Activated naive CD8-positive, alpha-beta T cell (primary cell): ENCODE data around the gene THYN1.

Experiments
- H3K27ac Mint-ChIP-seq: one replicate; pipeline ENCODE4 v1.8.0; 2021; ENCODE audit warnings: mixed read lengths
- H3K27me3 Mint-ChIP-seq: one replicate; pipeline ENCODE4 v1.8.0; 2021; ENCODE audit warnings: mixed read lengths
- H3K36me3 Mint-ChIP-seq: one replicate; pipeline ENCODE4 v1.8.0; 2021; ENCODE audit warnings: mixed read lengths
- H3K4me1 Mint-ChIP-seq: one replicate; pipeline ENCODE4 v1.8.0; 2021; ENCODE audit warnings: low read depth, mixed read lengths
- H3K4me3 Mint-ChIP-seq: one replicate; pipeline ENCODE4 v1.8.0; 2021; ENCODE audit warnings: mild to moderate bottlenecking, mixed read lengths
- H3K9me3 Mint-ChIP-seq: one replicate; pipeline ENCODE4 v1.8.0; 2021; ENCODE audit warnings: low read depth, mixed read lengths

The THYN1 gene

DNA sequence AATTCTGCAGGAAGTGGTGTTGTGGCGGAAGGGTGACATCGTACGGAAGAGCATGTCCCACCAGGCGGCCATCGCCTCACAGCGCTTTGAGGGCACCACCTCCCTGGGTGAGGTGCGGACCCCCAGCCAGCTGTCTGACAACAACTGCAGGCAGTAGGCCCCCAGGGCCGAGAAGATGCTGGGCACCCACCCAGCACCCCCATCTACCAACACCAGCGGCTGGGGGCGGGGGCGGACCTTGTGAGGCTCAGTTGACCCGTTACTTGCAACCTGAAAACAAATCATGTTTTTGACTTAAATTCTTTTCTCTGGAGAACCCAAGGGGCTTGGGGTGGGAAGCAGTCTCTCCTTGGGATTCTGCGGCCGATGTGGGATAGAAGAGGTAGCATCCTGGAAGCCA is 7.7 kb downstream of the THYN1 start:
- Mint-ChIP-seq H3K27me3 (no peaks in the 10 kb centered on the region), H3K27ac (no peak overlapping the region), H3K36me3 (peaks cover 2% of the 10 kb centered on the region), H3K4me3 (no peak overlapping the region), H3K9me3 (no peaks in the 10 kb centered on the region), H3K4me1 (peaks cover 3% of the 10 kb centered on the region)

DNA sequence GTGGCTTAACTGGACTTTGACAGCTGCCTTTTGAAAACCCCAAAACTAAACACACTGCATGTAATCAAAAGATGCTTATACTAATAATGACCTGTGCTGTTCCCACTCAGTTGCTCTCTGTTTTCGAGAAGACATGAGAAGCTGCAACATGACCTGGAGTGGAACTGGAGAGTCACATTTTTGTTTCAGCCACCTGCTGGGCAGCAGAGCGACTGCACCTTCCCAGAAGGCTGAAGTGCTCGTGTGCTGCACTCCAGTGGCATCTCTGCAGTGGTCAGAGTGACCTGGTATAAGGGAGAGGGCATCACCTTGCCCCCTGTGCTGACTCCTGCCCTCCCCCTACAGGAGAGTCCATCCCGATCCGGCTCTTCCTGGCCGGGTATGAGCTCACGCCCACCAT is 8.6 kb downstream of the THYN1 start:
- peaks cover 2% of the 10 kb centered on the region for H3K36me3 Mint-ChIP-seq
- H3K4me1 Mint-ChIP-seq: peaks cover 3% of the 10 kb centered on the region
- no peaks in the 10 kb centered on the region for H3K27me3 Mint-ChIP-seq
- H3K27ac Mint-ChIP-seq: peak overlapping the region; percentile 41
- H3K4me3 Mint-ChIP-seq: no peak overlapping the region
- H3K9me3 Mint-ChIP-seq: no peaks in the 10 kb centered on the region

DNA sequence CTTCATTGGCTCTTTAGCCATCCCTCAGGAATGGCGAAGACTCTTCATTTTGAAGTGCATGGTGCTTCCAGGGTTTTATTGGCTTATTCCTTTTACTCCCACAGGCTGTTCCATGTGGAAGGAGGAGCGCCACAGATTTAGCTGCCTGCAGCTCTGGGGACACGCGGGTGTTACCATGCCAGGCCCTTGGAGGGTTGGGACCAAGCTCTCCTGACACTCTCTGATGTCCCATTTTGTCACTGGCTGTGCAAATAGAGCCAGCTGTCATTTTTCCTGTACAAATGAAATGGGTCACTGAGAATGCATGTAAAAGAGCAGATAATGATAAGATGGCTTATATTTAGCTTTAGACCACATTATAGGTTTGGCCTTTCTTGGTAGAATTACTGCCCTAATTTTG is 9.2 kb downstream of the THYN1 start:
- no peaks in the 10 kb centered on the region for H3K27me3 Mint-ChIP-seq
- no peaks in the 10 kb centered on the region for H3K9me3 Mint-ChIP-seq
- no peaks in the 10 kb centered on the region for H3K4me1 Mint-ChIP-seq
- H3K36me3 Mint-ChIP-seq: no peaks in the 10 kb centered on the region
- H3K27ac Mint-ChIP-seq: no peak overlapping the region
- H3K4me3 Mint-ChIP-seq: no peak overlapping the region

DNA sequence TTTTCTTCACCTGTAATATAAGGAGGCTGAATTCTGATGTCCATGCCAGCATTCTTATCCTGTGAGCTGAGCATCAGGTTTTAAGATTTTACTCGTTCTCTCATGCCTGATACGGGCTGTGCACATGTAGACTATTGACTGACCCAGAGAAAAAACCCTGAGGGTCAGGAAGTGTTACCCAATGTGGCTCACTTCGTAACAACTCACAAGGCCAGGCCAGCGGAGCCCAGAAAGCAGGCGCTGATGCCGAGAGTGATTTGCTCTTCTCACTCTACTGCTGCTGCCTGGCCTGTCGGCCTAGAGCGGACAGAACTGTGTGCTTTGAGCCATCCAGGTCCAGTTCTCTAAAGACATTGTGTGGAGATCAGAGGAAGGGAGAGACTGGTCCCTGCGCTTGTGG is 10.8 kb downstream of the THYN1 start:
- peaks cover under 1% of the 10 kb centered on the region for H3K36me3 Mint-ChIP-seq
- H3K9me3 Mint-ChIP-seq: no peaks in the 10 kb centered on the region
- no peaks in the 10 kb centered on the region for H3K4me1 Mint-ChIP-seq
- no peaks in the 10 kb centered on the region for H3K27me3 Mint-ChIP-seq
- no peak overlapping the region for H3K4me3 Mint-ChIP-seq
- H3K27ac Mint-ChIP-seq: no peak overlapping the region

DNA sequence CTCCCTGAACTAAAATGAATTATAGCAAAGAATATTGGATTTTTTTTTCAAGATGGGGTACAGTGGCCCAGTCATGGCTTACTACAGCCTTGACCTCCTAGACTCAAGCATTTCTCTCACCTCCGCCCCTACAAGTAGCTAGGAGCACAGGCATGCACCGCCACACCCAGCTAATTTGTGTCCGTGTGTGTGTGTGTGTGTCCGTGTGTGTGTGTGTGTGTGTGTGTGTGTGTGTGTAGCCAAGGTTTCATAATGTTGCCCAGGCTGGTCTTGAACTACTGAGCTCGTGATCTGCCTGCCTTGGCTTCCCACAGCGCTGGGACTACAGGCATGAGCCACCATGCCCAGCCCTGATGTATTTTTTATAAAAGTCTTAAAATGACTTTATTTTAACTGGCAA is 12.6 kb downstream of the THYN1 start:
- Mint-ChIP-seq H3K4me1 (no peaks in the 10 kb centered on the region), H3K27ac (no peak overlapping the region), H3K4me3 (no peak overlapping the region), H3K9me3 (no peaks in the 10 kb centered on the region), H3K27me3 (no peaks in the 10 kb centered on the region), H3K36me3 (peaks cover 3% of the 10 kb centered on the region)

DNA sequence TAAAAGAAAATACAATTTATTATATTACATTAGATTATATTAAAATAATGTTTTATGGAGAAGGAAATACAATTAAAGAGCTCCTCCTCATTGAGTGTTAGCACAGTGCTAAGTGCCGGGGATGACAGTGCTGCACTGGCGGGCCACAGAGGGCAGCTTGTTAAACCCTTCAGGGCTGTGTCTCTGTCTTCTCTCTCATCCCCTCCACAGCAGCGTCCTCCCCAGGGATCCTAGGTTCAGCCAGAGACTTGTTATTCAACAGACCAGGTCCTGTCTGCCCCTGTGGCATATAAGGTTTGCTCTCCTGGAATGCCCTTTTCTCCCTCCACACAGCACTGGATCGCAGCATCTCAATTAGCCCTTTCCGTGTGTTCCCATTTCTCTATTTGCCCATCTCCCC is 14.2 kb downstream of the THYN1 start:
- H3K27me3 Mint-ChIP-seq: no peaks in the 10 kb centered on the region
- H3K4me3 Mint-ChIP-seq: no peak overlapping the region
- H3K36me3 Mint-ChIP-seq: peaks cover 3% of the 10 kb centered on the region
- no peaks in the 10 kb centered on the region for H3K4me1 Mint-ChIP-seq
- H3K27ac Mint-ChIP-seq: no peak overlapping the region
- no peaks in the 10 kb centered on the region for H3K9me3 Mint-ChIP-seq

DNA sequence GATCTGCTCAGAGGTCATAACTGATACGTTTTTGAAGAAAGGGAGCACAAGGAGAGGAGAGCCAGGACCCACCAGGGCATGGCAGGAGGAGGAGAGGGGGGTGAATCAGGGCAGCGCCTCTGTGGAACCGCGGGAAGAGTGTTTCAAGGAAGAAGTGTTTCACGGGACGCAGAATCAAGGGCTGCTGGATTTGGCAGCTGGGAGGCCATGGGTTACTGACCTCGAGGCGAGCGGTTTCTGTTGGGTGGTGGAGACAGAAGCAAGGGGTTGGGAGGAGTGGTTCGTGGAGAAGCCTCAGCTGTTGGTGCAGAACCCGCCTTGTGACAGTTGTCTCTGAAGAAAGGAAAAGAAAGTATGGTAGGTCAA is 15.6 kb downstream of the THYN1 start:
- H3K27ac Mint-ChIP-seq: peak overlapping the region; percentile 54
- H3K36me3 Mint-ChIP-seq: peaks cover 3% of the 10 kb centered on the region
- no peak overlapping the region for H3K4me3 Mint-ChIP-seq
- H3K9me3 Mint-ChIP-seq: no peaks in the 10 kb centered on the region
- peaks cover 7% of the 10 kb centered on the region for H3K4me1 Mint-ChIP-seq
- no peaks in the 10 kb centered on the region for H3K27me3 Mint-ChIP-seq

DNA sequence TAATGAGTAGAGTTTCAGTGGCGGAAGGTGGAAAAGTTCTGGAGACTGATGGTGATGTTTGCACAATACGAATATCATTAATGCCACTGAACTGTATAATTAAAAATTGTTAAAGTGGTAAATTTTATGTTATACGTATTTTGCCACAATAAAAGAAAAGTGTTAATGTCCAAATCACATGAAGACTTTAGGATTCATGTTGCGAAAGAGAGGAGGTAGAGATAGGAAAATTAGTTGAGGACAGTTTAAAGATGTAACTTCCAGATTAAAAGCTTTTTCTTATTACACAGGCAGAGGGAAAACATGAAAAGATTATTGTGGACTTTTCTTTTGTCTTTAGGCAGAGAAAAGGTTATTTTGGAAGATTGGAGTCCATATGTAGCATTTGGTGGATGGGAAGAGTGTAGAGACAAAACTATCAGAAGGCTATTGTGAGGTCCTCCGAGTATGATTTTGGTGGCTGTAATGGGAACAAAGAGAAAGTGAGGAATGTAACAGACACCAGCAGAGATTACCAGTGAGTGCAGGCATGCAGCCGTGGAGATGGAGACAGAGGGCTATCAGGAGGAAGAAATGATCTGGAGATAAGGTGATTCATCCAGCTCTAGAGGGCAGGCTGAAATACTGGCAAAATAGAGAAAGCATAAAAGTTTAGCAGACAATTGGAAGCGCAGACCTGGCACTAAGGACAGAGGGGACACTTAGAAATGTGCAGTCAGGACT is 16.2 kb downstream of the THYN1 start:
- peaks cover 3% of the 10 kb centered on the region for H3K36me3 Mint-ChIP-seq
- peaks cover 13% of the 10 kb centered on the region for H3K4me1 Mint-ChIP-seq
- no peaks in the 10 kb centered on the region for H3K9me3 Mint-ChIP-seq
- peak overlapping the region; percentile 54 for H3K27ac Mint-ChIP-seq
- no peaks in the 10 kb centered on the region for H3K27me3 Mint-ChIP-seq
- H3K4me3 Mint-ChIP-seq: no peak overlapping the region

DNA sequence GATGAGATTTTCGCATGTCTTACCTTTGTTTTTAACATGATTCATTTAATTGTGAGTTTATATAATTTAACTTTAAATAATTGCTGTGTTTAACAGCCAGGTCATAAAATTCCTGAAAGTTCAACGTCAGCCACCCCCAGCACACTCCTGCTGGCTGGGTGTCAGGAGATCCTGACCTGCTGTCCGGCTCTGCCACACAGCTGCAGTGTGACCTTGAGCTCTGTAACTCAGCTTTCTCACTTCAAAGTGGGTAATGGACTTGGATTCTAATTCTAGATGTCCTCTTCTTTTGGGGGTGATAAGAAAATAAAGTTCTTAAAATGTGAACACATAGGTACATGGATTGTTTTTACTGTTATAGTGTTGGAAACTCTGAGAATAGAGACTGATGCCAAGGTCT is 17.8 kb downstream of the THYN1 start:
- Mint-ChIP-seq H3K9me3 (no peaks in the 10 kb centered on the region), H3K4me1 (peaks cover 24% of the 10 kb centered on the region), H3K4me3 (no peak overlapping the region), H3K36me3 (peaks cover 3% of the 10 kb centered on the region), H3K27ac (no peak overlapping the region), H3K27me3 (no peaks in the 10 kb centered on the region)

DNA sequence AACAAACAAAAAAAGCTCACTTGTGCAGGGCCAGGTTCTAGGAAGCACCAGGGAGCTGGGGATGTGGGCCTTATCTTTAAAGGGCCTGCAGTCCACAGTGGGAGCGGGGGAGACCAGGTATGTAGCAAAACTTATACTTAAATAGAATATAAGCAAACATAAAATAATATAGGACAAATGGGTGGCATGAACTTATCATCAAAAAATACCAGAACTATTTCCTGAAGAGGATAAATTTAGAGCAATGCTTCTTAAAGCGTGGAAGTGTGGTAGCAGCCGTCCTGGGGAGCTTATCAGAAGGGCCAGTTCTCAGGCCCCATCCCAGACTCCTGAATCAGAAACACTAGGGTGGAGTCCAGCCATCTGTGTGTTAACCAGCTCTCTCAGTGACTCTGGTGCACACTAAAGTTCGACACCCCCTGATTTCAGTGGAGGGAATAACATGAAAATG is 19.4 kb downstream of the THYN1 start:
- H3K4me1 Mint-ChIP-seq: peaks cover 39% of the 10 kb centered on the region
- H3K36me3 Mint-ChIP-seq: peaks cover 3% of the 10 kb centered on the region
- no peak overlapping the region for H3K27ac Mint-ChIP-seq
- no peaks in the 10 kb centered on the region for H3K9me3 Mint-ChIP-seq
- no peaks in the 10 kb centered on the region for H3K27me3 Mint-ChIP-seq
- no peak overlapping the region for H3K4me3 Mint-ChIP-seq

DNA sequence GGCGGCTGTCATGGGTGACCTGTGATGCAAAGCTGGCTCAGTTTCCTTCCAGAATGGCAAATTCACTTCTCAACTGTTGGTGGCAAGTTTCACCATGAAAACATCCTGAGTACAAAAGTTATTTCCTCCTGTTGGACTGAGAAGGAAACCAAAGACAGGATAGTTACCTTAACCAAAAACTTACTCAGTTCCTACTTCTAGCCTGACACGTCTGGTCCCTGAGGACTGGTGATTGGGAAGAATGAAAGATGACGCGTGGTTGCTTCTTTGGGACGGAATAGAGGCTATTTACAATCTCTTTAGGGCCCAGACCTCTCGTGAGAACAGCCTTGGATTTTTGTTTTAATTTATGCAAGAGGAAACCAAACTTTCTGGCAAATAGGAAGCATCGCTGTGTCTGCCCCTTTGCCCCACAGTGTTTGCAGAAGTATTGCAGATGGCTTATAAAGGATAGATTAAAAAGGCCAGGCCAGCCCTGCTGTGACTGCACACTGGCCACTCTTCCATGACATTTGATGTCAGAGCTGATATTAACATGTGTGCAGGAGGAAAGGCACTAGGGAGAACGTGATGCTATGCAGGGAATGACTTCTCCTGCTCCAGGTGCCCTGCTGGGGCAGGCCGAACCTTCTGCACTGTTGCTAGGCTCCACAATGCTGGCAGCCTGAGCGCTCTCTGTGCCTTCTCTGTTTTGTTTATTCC is 21.0 kb downstream of the THYN1 start:
- Mint-ChIP-seq H3K4me3 (no peak overlapping the region), H3K27ac (no peak overlapping the region), H3K4me1 (peaks cover 56% of the 10 kb centered on the region), H3K36me3 (peaks cover under 1% of the 10 kb centered on the region), H3K9me3 (no peaks in the 10 kb centered on the region), H3K27me3 (no peaks in the 10 kb centered on the region)

DNA sequence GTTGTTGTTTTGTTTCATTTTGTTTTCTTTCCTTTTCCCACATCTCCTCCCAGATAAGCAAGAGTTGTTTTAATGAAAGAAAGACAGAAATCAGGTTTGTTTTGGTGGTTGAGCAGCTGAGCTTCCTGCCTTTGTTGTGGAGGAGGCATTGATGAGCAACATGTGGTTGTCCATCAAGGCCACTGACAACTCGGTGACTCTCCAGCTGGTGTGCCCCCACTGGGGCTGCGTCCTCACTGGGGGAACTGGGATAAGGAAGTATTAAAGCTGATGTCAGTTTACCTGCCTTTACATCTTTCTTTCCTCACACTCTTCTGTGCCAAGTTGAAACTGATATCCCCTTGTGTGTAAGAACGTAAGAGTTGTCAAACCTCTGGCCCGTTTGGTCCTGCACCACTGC is 22.8 kb downstream of the THYN1 start:
- Mint-ChIP-seq H3K9me3 (no peaks in the 10 kb centered on the region), H3K4me3 (peak overlapping the region; percentile 55), H3K4me1 (peaks cover 72% of the 10 kb centered on the region), H3K27me3 (no peaks in the 10 kb centered on the region), H3K36me3 (no peaks in the 10 kb centered on the region), H3K27ac (no peak overlapping the region)

DNA sequence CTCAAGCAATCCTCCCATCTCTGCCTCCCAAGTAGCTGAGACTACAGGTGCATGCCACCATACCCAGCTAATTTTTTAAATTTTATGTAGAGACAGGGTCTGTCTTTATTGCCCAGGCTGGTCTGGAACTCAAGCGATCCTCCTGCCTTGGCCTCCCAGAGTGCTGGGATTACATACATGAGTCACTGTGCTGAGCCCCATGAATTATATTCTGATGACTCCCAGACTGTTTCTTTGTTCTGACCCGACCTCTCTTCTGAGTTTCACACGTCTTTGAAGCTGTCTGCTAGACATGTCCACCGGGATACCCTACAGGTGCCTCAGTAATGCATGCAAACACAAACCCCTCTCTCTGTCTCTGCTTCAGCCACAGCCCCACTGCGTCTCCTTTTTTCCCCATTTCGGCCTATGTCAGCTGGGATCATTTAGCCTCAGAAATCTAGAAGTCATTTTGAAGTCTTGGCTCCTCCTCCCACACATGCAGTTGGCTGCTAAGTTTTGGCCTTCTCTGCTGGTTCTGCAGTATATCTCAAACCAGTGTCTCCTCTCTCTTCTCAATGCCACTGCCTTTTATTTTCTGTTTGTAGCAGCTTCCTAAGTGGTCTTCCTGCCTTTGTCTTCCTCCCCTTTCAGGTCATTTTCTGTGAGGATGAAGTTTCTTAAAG is 23.9 kb downstream of the THYN1 start:
- peaks cover 72% of the 10 kb centered on the region for H3K4me1 Mint-ChIP-seq
- H3K36me3 Mint-ChIP-seq: no peaks in the 10 kb centered on the region
- no peaks in the 10 kb centered on the region for H3K27me3 Mint-ChIP-seq
- peak overlapping the region; percentile 55 for H3K4me3 Mint-ChIP-seq
- H3K27ac Mint-ChIP-seq: peak overlapping the region; percentile 54
- no peaks in the 10 kb centered on the region for H3K9me3 Mint-ChIP-seq

DNA sequence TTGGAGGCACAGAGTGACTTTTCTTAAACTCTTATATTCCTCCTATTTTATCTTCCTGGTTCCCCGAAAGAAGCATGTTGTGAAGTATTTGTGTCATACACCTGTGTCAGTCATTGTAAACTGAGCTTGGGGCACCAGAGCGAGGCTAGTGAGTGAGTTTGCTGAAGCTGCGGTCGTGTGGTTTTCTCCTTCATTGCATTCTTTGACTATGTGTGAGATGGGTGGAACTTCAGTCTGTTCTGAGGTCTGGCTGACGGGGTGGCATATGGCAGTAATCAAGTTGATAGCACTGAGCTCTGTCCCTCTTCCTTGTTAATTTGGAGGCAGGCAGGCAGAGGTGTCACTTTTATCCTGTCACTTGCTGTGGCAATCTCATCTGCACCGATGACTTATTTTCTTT is 24.5 kb downstream of the THYN1 start:
- Mint-ChIP-seq H3K27ac (no peak overlapping the region), H3K27me3 (no peaks in the 10 kb centered on the region), H3K36me3 (no peaks in the 10 kb centered on the region), H3K4me1 (peaks cover 72% of the 10 kb centered on the region), H3K9me3 (no peaks in the 10 kb centered on the region), H3K4me3 (no peak overlapping the region)

DNA sequence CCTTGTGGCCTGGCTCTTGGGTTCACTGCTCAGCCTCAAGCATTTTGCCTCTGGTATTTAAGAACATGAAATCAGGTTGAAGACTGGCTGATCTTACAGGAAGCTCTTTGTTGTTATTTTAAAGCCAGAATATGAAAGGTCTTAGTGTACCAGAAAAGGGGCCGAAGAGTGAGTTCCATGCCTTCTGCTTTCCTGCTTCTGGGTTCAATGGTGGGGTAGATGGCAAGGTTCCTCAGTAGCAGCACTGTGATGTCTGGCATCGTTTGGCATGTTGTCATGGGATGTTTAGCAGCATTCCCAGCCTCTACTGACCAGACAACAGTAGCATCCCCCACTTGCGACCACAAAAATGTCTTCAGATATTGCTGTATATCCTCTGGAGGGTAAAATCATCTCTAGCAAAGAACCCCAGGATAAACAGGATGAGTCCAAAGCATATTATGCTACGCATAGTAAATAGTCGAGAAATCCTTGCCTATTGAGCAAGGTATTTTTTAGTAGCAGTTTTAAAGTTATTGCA is 26.3 kb downstream of the THYN1 start:
- Mint-ChIP-seq H3K27ac (no peak overlapping the region), H3K9me3 (no peaks in the 10 kb centered on the region), H3K4me1 (peaks cover 72% of the 10 kb centered on the region), H3K27me3 (no peaks in the 10 kb centered on the region), H3K4me3 (peak overlapping the region; percentile 95), H3K36me3 (no peaks in the 10 kb centered on the region)
